Limb (tissue), 2 donors: Measurements from ENCODE around the gene CCL5.

Source experiments
- DNase-seq, 2 donors: peaks; one replicate each; pipeline ENCODE4 v3.0.0-alpha.2; 2016; ENCODE audit errors: extremely low spot score in 2 of 2

CCL5 gene

DNA sequence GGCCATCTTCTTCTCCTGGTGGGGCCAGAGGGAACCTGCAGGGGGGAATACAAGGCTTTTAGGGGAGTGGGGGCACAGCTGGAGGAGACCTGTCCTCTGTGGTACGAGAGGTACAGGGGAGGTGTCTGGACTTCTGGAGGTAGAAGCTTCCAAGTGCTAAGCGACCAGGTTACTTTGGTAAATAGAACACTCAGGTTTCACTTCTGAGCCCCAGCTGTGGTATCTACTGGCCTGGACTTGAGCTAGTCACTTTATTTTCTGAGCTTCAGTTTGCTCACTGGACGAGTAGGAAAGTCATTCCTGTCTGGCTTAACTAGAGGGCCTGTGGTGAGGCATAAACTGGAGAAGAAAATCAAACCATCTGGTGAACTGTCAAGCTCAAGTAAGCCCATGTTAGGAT is 11.4 kb downstream of the CCL5 start, which contains the start of gene HEATR9:
Gene HEATR9 (minus strand): TSS at position 155 of the 400 bp plus-strand sequence. CDS start 149 bp downstream, at position 6.
- no peak for DNase-seq

DNA sequence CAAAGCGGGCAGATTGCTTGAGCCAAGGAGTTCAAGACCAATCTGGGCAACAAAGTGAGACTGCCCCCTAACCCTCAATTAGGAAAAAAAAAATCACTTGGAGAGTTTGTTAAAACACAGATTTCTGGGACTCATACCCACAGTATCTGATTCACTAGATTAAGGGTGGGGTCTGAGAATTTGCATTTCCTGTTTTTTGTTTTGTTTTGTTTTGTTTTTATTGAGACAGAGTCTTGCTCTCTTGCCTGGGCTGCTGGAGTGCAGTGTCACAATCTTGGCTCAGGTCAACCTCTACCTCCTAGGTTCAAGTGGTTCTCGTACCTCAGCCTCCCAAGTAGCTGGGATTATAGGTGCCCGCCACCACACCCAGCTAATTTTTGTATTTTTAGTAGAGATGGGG is 12.6 kb downstream of the CCL5 start:
- no peak for DNase-seq

GRCh38 chr17:35866341-35866950 is 13.7 kb downstream of the CCL5 start:
- DNase-seq = no peak

- DNase-seq = no peak
These were observed 14.5 kb downstream of the CCL5 start for GRCh38 chr17:35865412-35866340.

DNA sequence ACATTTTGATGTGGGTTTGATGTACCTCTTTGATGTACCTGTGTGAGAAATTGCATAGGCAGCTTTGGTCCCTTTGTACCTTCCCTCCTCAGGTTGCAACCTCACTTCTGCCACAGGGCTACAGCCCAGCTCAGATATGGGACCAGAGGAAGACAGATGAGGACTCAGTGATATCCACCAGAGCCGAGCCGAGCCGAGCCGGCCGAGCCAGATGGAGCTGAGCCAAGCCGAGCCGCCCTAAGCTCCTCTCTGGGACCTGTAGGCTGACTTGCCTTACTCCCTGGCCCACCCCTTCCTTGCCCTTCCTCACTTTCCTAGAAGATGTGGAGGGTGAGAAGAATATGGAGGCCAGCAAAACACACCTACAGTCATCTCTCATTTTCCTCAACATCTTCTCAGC is 15.3 kb downstream of the CCL5 start:
- DNase-seq = no peak

GRCh38 chr17:35856603-35857002 is 23.6 kb downstream of the CCL5 start:
- DNase-seq = no peak

DNA sequence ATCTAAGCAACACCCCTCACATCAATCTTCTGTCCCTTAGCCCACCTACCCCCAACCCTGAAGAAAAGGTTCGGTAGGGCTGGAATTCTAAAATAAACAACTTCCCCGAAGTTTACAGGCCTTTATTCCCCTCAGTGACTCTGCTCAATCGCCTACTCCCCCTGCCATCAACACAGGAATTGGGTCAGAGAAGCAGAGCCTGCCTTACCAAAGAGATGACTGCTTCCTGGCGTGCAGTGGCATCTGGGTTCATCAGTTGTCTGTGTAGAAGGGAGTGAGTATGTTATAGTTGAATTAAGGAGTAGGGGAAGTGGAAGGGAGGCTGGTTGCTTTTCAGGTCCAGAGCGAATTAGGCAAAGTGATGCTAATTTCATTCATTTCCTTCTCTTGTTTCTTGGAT is 24.2 kb downstream of the CCL5 start:
- no peak for DNase-seq

DNA sequence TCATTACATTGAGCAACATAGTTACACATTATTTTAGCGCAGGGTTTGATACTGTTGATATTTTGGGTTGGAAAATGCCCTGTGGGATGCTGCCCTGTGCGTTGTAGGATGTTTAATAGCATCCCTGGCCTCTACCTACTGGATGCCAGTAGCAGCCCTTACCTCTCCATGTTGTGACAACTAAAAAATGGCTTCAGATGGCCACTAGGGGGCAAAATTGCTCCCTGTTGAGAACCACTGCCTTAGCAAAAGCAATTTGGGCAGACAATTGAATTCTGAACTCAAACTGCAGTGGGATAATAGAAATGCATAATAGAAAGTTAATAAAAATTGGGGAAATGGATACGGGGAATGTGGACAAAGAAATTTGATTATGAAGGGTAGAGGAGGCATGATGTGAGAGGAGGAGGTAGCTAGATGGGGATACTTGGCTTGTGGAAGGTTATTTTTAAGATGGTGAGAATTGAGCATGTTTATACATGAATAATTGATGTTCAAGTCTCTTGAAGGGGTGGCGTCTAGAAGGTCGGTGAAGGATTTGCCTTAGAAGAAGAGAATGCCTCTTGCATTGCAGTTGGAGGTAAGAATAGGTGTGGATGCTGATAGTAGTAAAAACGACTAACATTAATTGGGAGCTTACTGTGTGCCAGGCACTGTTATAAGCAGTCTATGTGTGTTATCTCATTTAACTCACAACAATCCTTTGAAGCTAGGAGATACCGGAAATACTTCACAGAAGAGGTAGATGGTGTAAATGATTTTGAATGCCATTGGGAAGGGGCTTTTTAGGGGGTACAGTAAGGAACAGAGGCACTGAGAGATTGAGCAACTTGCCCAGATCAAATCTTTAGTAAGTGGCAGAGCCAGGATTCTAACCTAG is 30.5 kb downstream of the CCL5 start:
- DNase-seq = peak; percentile 39 to 52

GRCh38 chr17:35847633-35848373 is 32.4 kb downstream of the CCL5 start:
- DNase-seq = no peak

GRCh38 chr17:35847006-35847405 is 33.2 kb downstream of the CCL5 start:
- DNase-seq = no peak

DNA sequence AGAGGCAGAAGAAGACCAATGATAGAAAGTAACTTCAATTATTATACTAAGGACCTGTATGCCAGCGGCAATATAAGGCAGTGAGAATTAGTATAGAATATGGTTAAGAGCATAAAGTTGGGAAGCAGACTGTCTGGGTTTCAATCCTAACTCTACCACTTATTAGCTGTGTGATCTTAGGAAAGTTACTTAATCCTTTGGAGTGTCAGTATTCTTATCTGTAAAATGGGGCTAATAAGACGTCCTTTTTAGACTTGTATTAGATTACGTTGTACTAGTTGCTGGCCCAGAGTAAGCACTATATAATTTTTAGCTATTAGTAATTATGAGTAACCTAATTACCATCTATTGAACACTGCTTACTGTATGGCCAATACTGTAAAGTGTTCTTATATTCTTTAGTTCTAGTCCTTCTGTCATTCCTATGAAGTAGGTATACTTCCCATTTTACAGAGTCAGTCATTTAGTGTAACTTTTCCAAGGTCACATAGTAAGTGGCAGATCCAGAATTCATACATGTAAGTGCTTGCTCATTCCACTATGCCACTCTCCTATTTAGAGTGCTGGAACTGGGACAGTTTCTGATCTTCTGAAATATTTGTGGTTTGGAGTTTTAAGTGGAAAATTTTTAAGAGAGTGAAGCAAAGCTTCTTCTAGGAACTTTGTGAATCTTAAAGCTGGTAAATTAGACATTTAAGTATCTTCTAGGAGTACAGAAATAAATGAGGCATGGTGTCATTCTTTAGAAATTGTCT is 33.9 kb downstream of the CCL5 start:
- DNase-seq = no peak

GRCh38 chr17:35844547-35844946 is 35.6 kb downstream of the CCL5 start:
- no peak for DNase-seq

DNA sequence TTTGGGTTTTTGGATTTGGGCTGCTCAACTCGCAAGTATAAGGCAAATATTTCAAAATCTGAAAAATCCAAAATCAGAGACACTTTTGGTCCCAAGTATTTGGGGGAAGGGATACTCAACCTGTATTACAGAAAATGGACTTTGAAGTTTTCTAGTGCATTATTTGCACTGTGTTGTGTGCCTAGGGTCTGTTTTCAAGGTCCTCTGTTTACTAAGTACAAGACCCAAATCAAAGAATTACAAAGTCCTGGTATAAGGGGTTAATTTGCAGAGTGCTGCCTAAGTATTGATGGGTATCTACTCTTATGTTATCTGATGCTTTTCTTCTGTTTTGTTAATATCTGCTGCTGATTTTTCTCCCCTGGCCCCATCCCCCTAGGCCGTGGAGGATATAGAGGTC is 36.5 kb downstream of the CCL5 start:
- no peak for DNase-seq

- no peak for DNase-seq
These were observed 37.9 kb downstream of the CCL5 start for GRCh38 chr17:35842239-35842638.

- DNase-seq = no peak
These were observed 38.7 kb downstream of the CCL5 start for GRCh38 chr17:35841505-35841904.

DNA sequence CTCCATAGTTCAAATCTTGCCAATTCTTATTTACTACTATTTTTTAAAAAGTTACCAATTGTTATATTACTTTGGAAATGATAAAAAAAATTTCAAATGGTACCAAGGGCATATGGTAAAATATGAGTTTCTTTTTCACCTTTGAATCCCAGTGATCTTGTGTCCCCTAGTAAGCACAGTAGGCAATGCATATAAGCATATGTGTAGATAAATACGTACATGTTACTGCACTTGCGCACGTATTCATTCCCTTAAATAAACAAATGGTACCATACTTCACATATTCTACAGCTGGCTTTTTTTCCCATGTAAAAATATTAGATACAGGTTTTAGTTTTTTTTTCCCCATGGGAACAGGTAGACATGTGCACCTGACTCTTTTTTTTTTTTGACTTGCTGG is 39.1 kb downstream of the CCL5 start:
- DNase-seq = no peak

DNA sequence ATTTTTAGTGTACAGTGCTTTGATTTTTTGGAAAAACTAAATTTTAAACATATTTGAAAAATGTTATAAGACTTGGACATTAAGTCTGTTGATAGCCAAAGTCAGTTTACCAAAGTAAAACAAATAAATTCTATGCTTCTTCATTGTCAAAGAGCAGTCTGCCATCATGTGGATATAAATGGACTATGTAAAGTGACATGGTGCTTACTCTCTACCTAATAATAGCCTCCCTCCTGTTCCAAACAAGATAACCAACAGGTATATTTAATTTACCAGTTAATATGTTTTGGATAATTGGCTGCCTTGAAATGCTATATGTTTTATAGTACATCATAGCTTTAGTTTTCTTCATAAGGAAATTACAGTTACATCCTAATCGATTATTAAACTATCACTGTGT is 55.0 kb downstream of the CCL5 start:
- no peak for DNase-seq
